ENCODE results near the gene GLYATL1. TPM values are rescaled to one million over a fixed set of nuclear protein-coding genes. Genes with fewer than 3 reads are reported as not detected.

Gene GLYATL1
- total RNA-seq = 1 to 10 TPM in 1 of 2 experiments, under 1 TPM in 1; 0.50 to 1.2 TPM

DNA sequence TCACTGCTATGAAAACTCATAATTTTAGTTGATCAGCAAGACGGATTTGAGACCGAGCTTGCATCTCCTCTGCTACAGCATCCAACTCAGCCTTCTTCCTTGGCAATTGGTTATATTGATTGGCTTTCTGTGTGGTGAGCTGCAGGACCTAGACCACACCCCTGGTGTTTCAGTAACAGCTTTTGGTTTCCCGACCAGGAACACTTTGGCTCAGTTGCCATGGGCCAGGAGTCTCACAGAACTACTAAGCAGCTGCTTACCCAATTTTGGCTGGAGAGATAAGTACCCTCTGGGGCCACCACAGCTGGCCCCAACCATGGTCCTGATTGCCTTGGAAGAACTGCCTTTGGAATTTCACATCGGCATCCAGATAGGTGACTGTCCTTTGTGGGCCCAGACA, at the start of gene GLYATL1:
TSS of gene GLYATL1 (plus strand) at position 212 of the 400 bp plus-strand sequence. CDS start 7,600 bp downstream, outside the sequence.
- peaks cover 2% of the 10 kb centered on the region for H3K9me3 Mint-ChIP-seq (ENCODE audit: low read depth)
- no peak for DNase-seq
- CTCF ChIA-PET = interaction anchor here (0.7 to 0.8 kb wide), 3 partner anchors 12 to 149 kb away, joined by 3 read pairs; no protein-coding TSS in a partner anchor
- ATAC-seq = no peak
- intact Hi-C loops (cut with DNase I, micrococcal nuclease) = no loop called here
- no peaks in the 10 kb centered on the region for H3K36me3 Mint-ChIP-seq (ENCODE audit: low read depth)
- no peak within 1 kb of the TSS for H3K4me3 Mint-ChIP-seq
- H3K4me1 Mint-ChIP-seq = no peaks in the 10 kb centered on the region
- H3K27ac Mint-ChIP-seq = no peak within 1 kb of the TSS
- peaks cover 2% of the 10 kb centered on the region for H3K27me3 Mint-ChIP-seq
- POLR2A ChIA-PET = no interaction called here

GRCh38 chr11:58893899-58894298, 45.4 kb upstream of the GLYATL1 start:
- no peaks in the 10 kb centered on the region for H3K4me1 Mint-ChIP-seq
- no peak overlapping the region for H3K4me3 Mint-ChIP-seq
- peaks cover 5% of the 10 kb centered on the region for H3K27me3 Mint-ChIP-seq
- ChIA-PET CTCF (interaction anchor here (0.6 kb wide), 1 partner anchor 264 kb away, joined by 3 read pairs; no protein-coding TSS in a partner anchor), POLR2A (no interaction called here)
- H3K9me3 Mint-ChIP-seq (ENCODE audit: low read depth) = no peaks in the 10 kb centered on the region
- no peak for ATAC-seq
- no peak overlapping the region for H3K27ac Mint-ChIP-seq
- intact Hi-C loops (cut with DNase I, micrococcal nuclease) = no loop called here
- no peak for DNase-seq
- no peaks in the 10 kb centered on the region for H3K36me3 Mint-ChIP-seq (ENCODE audit: low read depth)

- CTCF ChIA-PET = no interaction called here
Observed at GRCh38 chr11:58898106-58898505, 41.2 kb upstream of the GLYATL1 start.

GRCh38 chr11:58900479-58901420, 38.5 kb upstream of the GLYATL1 start:
- ATAC-seq = peak; percentile 73
- peak; percentile 79 for DNase-seq
- no peaks in the 10 kb centered on the region for H3K9me3 Mint-ChIP-seq (ENCODE audit: low read depth)
- ChIA-PET CTCF (interaction anchor here (0.6 to 1.8 kb wide), 14 partner anchors 8 to 385 kb away, joined by 3 to 7 read pairs (median 4); no protein-coding TSS in a partner anchor), POLR2A (interaction anchor here (0.6 kb wide), 1 partner anchor 157 kb away, joined by 3 read pairs; no protein-coding TSS in a partner anchor)
- peaks cover 42% of the 10 kb centered on the region for H3K27me3 Mint-ChIP-seq
- no peak overlapping the region for H3K4me3 Mint-ChIP-seq
- no peak overlapping the region for H3K27ac Mint-ChIP-seq
- intact Hi-C loops (cut with DNase I, micrococcal nuclease) = loop anchor here (1.0 to 10.0 kb wide), 3 partner anchors 243 to 248 kb away; no protein-coding TSS in a partner anchor
- H3K4me1 Mint-ChIP-seq = no peaks in the 10 kb centered on the region
- no peaks in the 10 kb centered on the region for H3K36me3 Mint-ChIP-seq (ENCODE audit: low read depth)

More at GRCh38 chr11:58898106-58898505, 41.2 kb upstream of the GLYATL1 start:
- Mint-ChIP-seq H3K4me1 (no peaks in the 10 kb centered on the region), H3K36me3 (ENCODE audit: low read depth) (no peaks in the 10 kb centered on the region), H3K9me3 (ENCODE audit: low read depth) (no peaks in the 10 kb centered on the region), H3K27ac (no peak overlapping the region), H3K4me3 (no peak overlapping the region), H3K27me3 (peaks cover 28% of the 10 kb centered on the region)
- DNase-seq (no peak), ATAC-seq (no peak)
- POLR2A ChIA-PET = no interaction called here
- intact Hi-C loops (cut with DNase I, micrococcal nuclease) = no loop called here

DNA sequence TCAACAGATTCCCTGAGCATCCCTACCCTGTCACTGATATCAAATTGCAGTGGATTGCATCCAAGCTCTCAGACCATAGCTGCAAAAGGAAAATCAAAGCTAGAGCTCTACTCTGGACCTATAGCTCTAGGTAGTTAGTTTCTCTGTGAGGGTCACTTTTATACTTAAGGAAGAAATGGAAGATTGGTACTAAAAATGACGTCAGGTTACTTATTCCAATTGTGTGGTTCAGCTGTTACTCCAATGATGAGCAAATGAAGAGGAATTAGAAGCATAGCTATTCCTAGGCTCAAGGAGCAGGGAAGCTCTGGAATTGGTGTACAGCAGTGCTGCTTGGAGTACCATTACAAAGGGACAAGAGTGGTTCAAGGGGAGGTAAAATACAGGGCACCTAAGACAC, 36.4 kb upstream of the GLYATL1 start:
- no peaks in the 10 kb centered on the region for H3K4me1 Mint-ChIP-seq
- ATAC-seq (no peak), DNase-seq (no peak)
- no peak overlapping the region for H3K4me3 Mint-ChIP-seq
- no peaks in the 10 kb centered on the region for H3K9me3 Mint-ChIP-seq (ENCODE audit: low read depth)
- no peak overlapping the region for H3K27ac Mint-ChIP-seq
- intact Hi-C loops (cut with DNase I, micrococcal nuclease) = loop anchor here in 1 of 2 experiments (10.0 kb wide), 1 partner anchor 248 kb away; no protein-coding TSS in a partner anchor
- CTCF ChIA-PET = no interaction called here
- H3K27me3 Mint-ChIP-seq = peaks cover 59% of the 10 kb centered on the region
- POLR2A ChIA-PET = interaction anchor here (0.6 kb wide), 1 partner anchor 1428 kb away, joined by 3 read pairs; no protein-coding TSS in a partner anchor
- H3K36me3 Mint-ChIP-seq (ENCODE audit: low read depth) = no peaks in the 10 kb centered on the region

DNA sequence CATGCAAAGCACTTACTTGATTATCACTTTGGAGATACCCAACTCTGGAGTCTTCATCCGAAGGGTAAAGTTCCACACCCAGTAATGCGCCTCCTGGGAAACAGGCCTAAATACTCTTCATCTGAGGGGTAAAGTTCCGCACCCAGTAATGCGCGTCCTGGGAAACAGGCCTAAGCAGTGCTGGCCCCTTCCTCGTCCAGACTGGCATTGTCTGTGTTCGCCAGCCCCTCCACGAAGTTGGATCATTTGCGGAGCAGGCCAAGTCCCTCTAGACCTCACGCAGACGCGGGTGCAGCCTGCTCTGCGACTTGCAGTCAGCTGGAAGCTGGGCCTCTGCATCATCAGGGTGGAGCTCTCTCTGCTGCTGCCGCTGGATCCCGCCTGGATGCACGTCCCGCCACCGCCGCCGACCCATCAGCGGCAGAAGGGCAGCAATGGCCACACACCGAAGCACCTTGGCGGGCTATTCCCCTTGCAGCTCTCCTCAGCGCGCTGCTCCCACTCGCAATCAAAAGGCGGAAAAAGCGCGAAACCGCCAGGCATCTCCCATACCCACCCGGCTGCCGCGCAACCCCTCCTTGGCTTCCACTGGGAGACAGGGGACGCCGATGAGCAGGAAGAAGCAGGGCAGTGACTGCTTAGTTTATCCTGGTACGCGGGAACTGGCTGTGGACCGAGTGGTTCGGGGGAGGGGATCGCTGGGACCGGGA, 34.1 kb upstream of the GLYATL1 start:
- Mint-ChIP-seq H3K9me3 (ENCODE audit: low read depth) (no peaks in the 10 kb centered on the region), H3K36me3 (ENCODE audit: low read depth) (no peaks in the 10 kb centered on the region), H3K27me3 (peaks cover 66% of the 10 kb centered on the region), H3K4me3 (no peak overlapping the region), H3K27ac (no peak overlapping the region), H3K4me1 (no peaks in the 10 kb centered on the region)
- ChIA-PET CTCF (interaction anchor here (0.5 to 1.1 kb wide), 3 partner anchors 107 to 284 kb away, joined by 3 read pairs; no protein-coding TSS in a partner anchor), POLR2A (no interaction called here)
- no peak for DNase-seq
- ATAC-seq = no peak
- intact Hi-C loops (cut with DNase I, micrococcal nuclease) = loop anchor here in 1 of 2 experiments (10.0 kb wide), 1 partner anchor 250 kb away; no protein-coding TSS in a partner anchor

GRCh38 chr11:58905721-58906547, 33.4 kb upstream of the GLYATL1 start:
- Mint-ChIP-seq H3K27me3 (peaks cover 64% of the 10 kb centered on the region), H3K9me3 (ENCODE audit: low read depth) (no peaks in the 10 kb centered on the region), H3K27ac (no peak overlapping the region), H3K36me3 (ENCODE audit: low read depth) (no peaks in the 10 kb centered on the region), H3K4me3 (no peak overlapping the region), H3K4me1 (no peaks in the 10 kb centered on the region)
- intact Hi-C loops (cut with DNase I, micrococcal nuclease) = loop anchor here in 1 of 2 experiments (10.0 kb wide), 1 partner anchor 251 kb away; no protein-coding TSS in a partner anchor
- DNase-seq (no peak), ATAC-seq (no peak)
- POLR2A ChIA-PET = no interaction called here
- CTCF ChIA-PET = interaction anchor here (0.6 to 1.1 kb wide), 5 partner anchors 9 to 285 kb away, joined by 3 to 4 read pairs (median 3); partner anchors contain the start of gene GLYATL1B

- ChIA-PET CTCF (no interaction called here), POLR2A (no interaction called here)
- no peaks in the 10 kb centered on the region for H3K4me1 Mint-ChIP-seq
- H3K9me3 Mint-ChIP-seq (ENCODE audit: low read depth) = no peaks in the 10 kb centered on the region
- H3K27ac Mint-ChIP-seq = no peak overlapping the region
- intact Hi-C loops (cut with DNase I, micrococcal nuclease) = loop anchor here in 1 of 2 experiments (10.0 kb wide), 1 partner anchor 253 kb away; no protein-coding TSS in a partner anchor
- DNase-seq (no peak), ATAC-seq (no peak)
- peaks cover 48% of the 10 kb centered on the region for H3K27me3 Mint-ChIP-seq
- no peak overlapping the region for H3K4me3 Mint-ChIP-seq
- no peaks in the 10 kb centered on the region for H3K36me3 Mint-ChIP-seq (ENCODE audit: low read depth)
Observed at GRCh38 chr11:58907780-58908179, 31.5 kb upstream of the GLYATL1 start.

- intact Hi-C loops (cut with DNase I, micrococcal nuclease) = no loop called here
- Mint-ChIP-seq H3K27me3 (peaks cover 27% of the 10 kb centered on the region), H3K4me3 (no peak overlapping the region), H3K36me3 (ENCODE audit: low read depth) (no peaks in the 10 kb centered on the region), H3K9me3 (ENCODE audit: low read depth) (peaks cover 5% of the 10 kb centered on the region), H3K4me1 (no peaks in the 10 kb centered on the region), H3K27ac (no peak overlapping the region)
- CTCF ChIA-PET = interaction anchor here (0.8 to 1.0 kb wide), 2 partner anchors 15 to 53 kb away, joined by 3 to 4 read pairs; no protein-coding TSS in a partner anchor
- POLR2A ChIA-PET = no interaction called here
- no peak for ATAC-seq
- no peak for DNase-seq
Observed at GRCh38 chr11:58912124-58912523, 27.2 kb upstream of the GLYATL1 start.

- ChIA-PET POLR2A (no interaction called here), CTCF (no interaction called here)
- Mint-ChIP-seq H3K4me1 (no peaks in the 10 kb centered on the region), H3K36me3 (ENCODE audit: low read depth) (no peaks in the 10 kb centered on the region), H3K27ac (no peak overlapping the region), H3K9me3 (ENCODE audit: low read depth) (peaks cover 11% of the 10 kb centered on the region), H3K4me3 (no peak overlapping the region), H3K27me3 (peaks cover 20% of the 10 kb centered on the region)
- DNase-seq (no peak), ATAC-seq (no peak)
- intact Hi-C loops (cut with DNase I, micrococcal nuclease) = no loop called here
Observed at GRCh38 chr11:58913685-58914084, 25.6 kb upstream of the GLYATL1 start.

Data from activated CD4-positive, alpha-beta T cell treated with anti-CD3 and anti-CD28 coated beads for 36 hours (primary cell).